Vagina (tissue), 2 donors: ENCODE data around the gene EME2. TPM values are rescaled to one million over a fixed set of nuclear protein-coding genes. Genes with fewer than 3 reads are reported as not detected.

ENCODE experiments used
- DNase-seq, 2 donors: peaks; one replicate each; pipeline ENCODE4 v3.0.0-alpha.2; 2017; ENCODE audit errors: extremely low spot score in 2 of 2
- H3K27ac ChIP-seq: fragments of 200-600 bp; sonication (generic); one replicate; pipeline ENCODE4 v1.5.1; 2019
- H3K27me3 ChIP-seq: fragments of 200-600 bp; sonication (generic); one replicate; pipeline ENCODE4 v1.5.1; 2019
- H3K36me3 ChIP-seq, 2 donors: fragments of 200-600 bp; sonication (generic); one replicate each; pipeline ENCODE4 v1.5.1; 2017 to 2019
- H3K4me1 ChIP-seq: fragments of 200-600 bp; sonication (generic); one replicate; pipeline ENCODE4 v1.5.1; 2019
- H3K4me3 ChIP-seq, 2 donors: fragments of 200-600 bp; sonication (generic); 1 replicate in 1 of 2; 2 replicates in 1 of 2; pipeline ENCODE4 v1.5.1; 2016 to 2019
- H3K9me3 ChIP-seq: fragments of 200-600 bp; sonication (generic); one replicate; pipeline ENCODE4 v1.5.1; 2019
- CTCF ChIP-seq, 3 experiments: fragments of 450-650 bp in 2 of 3; fragments of 200-600 bp in 1 of 3; sonication (generic) in 1 of 3; IDR thresholded peaks; one replicate each; pipeline ENCODE4 v1.5.1; 2017 to 2019; ENCODE audit warnings: antibody characterized with exemption in 3 of 3, mild to moderate bottlenecking in 2 of 3, moderate library complexity in 2 of 3
- POLR2A ChIP-seq, 2 donors: fragments of 450-650 bp; IDR thresholded peaks; one replicate each; pipeline ENCODE4 v1.6.1; 2017; ENCODE audit warnings: antibody characterized with exemption in 2 of 2, mild to moderate bottlenecking in 2 of 2, moderate library complexity in 2 of 2
- POLR2AphosphoS5 ChIP-seq, 2 donors: sonication (generic); formaldehyde crosslinking; IDR thresholded peaks; one replicate each; pipeline ENCODE4 v1.9.0; 2017; ENCODE audit warnings: antibody characterized with exemption in 2 of 2, mild to moderate bottlenecking in 2 of 2, low read depth in 1 of 2; ENCODE audit not compliant: insufficient read depth in 1 of 2
- intact Hi-C: fragments of 100-400 bp; cut with DNase I; formaldehyde crosslinking; loops from one replicate; pipeline ENCODE4 v1.15.1; 2023
- total RNA-seq: library from RNA; depleted of rRNA; stranded (reverse); fragments of >200 nt; gene quantifications from one replicate; pipeline ENCODE4 v1.2.3, GENCODE V29; 2016

Gene EME2
- total RNA-seq, 1 donor from 2014 or later = 13.5 TPM

- H3K36me3 ChIP-seq = peaks cover 0 to 58% of the 10 kb centered on the region in 2 donors
- no peaks in the 10 kb centered on the region for H3K4me1 ChIP-seq
- no peak for TF ChIP-seq CTCF (IDR thresholded peaks at IDR 0.05)
- TF ChIP-seq POLR2AphosphoS5 (IDR thresholded peaks at IDR 0.05; ENCODE audit: insufficient read depth in 1 of 2, low read depth in 1 of 2) = no peak
- TF ChIP-seq POLR2A (IDR thresholded peaks at IDR 0.05) = no peak
- no peak overlapping the region for H3K4me3 ChIP-seq
- intact Hi-C loops = no loop called here
- DNase-seq = no peak
- H3K27me3 ChIP-seq = no peaks in the 10 kb centered on the region
- no peak overlapping the region for H3K27ac ChIP-seq
- no peaks in the 10 kb centered on the region for H3K9me3 ChIP-seq
These were observed 45.7 kb downstream of the EME2 start for GRCh38 chr16:1818204-1818872.

GRCh38 chr16:1818873-1819525 lies 46.4 kb downstream of the EME2 start:
- intact Hi-C loops = no loop called here
- Histone ChIP-seq H3K36me3 (peaks cover 0 to 52% of the 10 kb centered on the region in 2 donors), H3K27ac (no peak overlapping the region), H3K4me1 (no peaks in the 10 kb centered on the region), H3K4me3 (no peak overlapping the region), H3K27me3 (no peaks in the 10 kb centered on the region), H3K9me3 (no peaks in the 10 kb centered on the region)
- DNase-seq = no peak
- TF ChIP-seq POLR2AphosphoS5 (IDR thresholded peaks at IDR 0.05; ENCODE audit: insufficient read depth in 1 of 2, low read depth in 1 of 2) (no peak), CTCF (IDR thresholded peaks at IDR 0.05) (no peak), POLR2A (IDR thresholded peaks at IDR 0.05) (no peak)

- no peak for DNase-seq
- intact Hi-C loops = no loop called here
- Histone ChIP-seq H3K9me3 (no peaks in the 10 kb centered on the region), H3K27me3 (no peaks in the 10 kb centered on the region), H3K36me3 (peaks cover 0 to 52% of the 10 kb centered on the region in 2 donors), H3K4me1 (peaks cover 6% of the 10 kb centered on the region), H3K4me3 (no peak overlapping the region), H3K27ac (no peak overlapping the region)
- no peak for TF ChIP-seq POLR2A (IDR thresholded peaks at IDR 0.05)
- TF ChIP-seq CTCF (IDR thresholded peaks at IDR 0.05) = no peak
- no peak for TF ChIP-seq POLR2AphosphoS5 (IDR thresholded peaks at IDR 0.05; ENCODE audit: insufficient read depth in 1 of 2, low read depth in 1 of 2)
These were observed 47.0 kb downstream of the EME2 start for GRCh38 chr16:1819611-1820010.

GRCh38 chr16:1820096-1820945 lies 47.7 kb downstream of the EME2 start:
- Histone ChIP-seq H3K9me3 (no peaks in the 10 kb centered on the region), H3K27me3 (no peaks in the 10 kb centered on the region), H3K4me1 (peaks cover 11% of the 10 kb centered on the region), H3K4me3 (no peak overlapping the region), H3K27ac (no peak overlapping the region), H3K36me3 (peaks cover 0 to 51% of the 10 kb centered on the region in 2 donors)
- intact Hi-C loops = no loop called here
- DNase-seq = no peak
- TF ChIP-seq CTCF (IDR thresholded peaks at IDR 0.05) (no peak), POLR2A (IDR thresholded peaks at IDR 0.05) (no peak), POLR2AphosphoS5 (IDR thresholded peaks at IDR 0.05; ENCODE audit: insufficient read depth in 1 of 2, low read depth in 1 of 2) (no peak)
